Astrocyte (in vitro differentiated cells and primary cell): ENCODE data around the gene GJB6.

Experiments used
- CTCF ChIP-seq: IDR thresholded peaks from 2 replicates; pipeline ENCODE4 v1.5.1; 2011; ENCODE audit warnings: low read depth, mild to moderate bottlenecking, inconsistent platforms, low read length, moderate library complexity; ENCODE audit not compliant: insufficient read depth
- EZH2 ChIP-seq: IDR thresholded peaks from 2 replicates; pipeline ENCODE4 v1.6.1; 2012; ENCODE audit warnings: mild to moderate bottlenecking, low read length, inconsistent platforms; ENCODE audit not compliant: insufficient read depth

- TF ChIP-seq CTCF, result no peak
- no peak for TF ChIP-seq EZH2
These were observed 42.3 kb upstream of the GJB6 start for GRCh38 chr13:20274466-20274865.
